Measurements from ENCODE around the gene MRPL28.
"Not testable (repeated sequence)": the region's sequence is repeated elsewhere in the genome, so short reads cannot be mapped to it uniquely, and the experiment has no call there.

Gene MRPL28

DNA sequence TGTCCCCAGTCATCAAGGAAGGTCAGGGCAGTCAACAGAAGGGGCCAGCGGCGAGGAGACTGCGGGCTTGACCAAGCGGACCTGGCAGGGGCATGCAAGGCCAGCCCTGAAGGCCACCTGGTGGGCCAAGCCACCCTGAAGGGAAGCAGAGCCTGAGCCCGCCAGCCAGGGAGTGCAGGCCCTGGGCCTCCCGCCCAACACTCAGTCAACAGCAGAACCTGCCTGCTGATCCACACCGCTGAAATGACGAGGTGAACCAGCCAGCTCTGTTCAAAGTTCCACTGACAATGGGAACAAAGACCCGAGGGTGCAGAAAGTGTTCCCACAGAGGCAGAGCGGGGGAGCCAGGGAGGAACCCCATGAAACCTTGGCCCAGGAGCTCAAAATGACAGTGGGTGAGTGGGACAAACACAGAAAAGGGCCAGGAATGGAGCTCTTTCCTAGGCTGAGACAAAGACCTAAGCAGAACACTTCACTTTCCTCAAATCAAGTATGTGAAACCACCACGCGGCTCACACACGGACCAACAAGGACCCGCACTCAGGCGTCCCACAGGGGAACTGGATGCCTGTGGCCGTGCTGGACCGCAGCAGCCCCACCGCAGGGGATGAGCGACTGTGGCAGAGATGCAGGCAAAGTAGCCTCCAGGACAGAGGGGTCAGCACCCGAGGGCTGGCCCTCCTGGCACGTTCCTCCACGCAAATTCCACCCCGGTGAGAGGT lies 29.8 kb downstream of the MRPL28 start:
- DNase-seq (ENCODE audit: low read depth in 2 of 2): no peak

GRCh38 chr16:339680-340079 lies 30.7 kb downstream of the MRPL28 start:
- DNase-seq (ENCODE audit: low read depth in 2 of 2): no peak

GRCh38 chr16:337975-338575 lies 32.3 kb downstream of the MRPL28 start:
- DNase-seq (ENCODE audit: low read depth in 2 of 2): no peak

DNA sequence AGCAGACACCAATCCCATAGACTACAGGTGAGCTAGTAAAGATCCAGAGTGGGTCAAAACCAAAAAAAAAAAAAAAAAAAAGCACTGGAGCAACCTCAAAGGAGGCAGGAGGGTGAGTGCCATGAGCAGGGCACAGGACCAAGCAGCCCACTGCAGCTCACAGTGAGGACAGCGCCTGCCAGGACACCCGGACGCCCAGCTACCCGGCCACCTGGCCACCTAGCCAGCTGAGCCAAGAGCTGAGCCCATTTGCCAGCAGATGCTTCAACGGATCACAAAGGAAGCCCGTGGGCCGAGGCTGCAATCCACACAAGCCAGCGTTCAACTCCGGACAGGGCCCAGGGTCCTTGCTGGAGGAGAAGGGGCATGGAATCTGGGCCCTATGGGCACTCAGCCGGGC lies 32.9 kb downstream of the MRPL28 start:
- no peak for DNase-seq (ENCODE audit: low read depth in 2 of 2)

DNA sequence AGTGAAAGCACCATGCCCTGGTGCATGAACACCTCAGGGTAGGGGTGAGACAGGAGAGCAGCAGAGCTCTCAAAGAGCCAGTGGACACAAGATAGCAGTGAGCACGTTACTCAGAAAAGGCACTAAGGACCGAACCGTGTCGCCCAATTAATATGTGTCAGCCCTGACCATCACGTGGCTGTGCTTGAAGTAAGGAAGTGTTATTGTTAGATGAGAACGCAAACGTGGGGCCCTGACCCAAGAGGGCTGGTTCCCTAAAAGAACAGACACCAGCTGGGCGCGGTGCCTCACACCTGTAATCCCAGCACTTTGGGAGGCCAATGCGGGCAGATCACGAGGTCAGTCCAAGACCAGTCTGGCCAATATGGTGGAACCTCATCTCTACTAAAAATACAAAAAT lies 34.1 kb downstream of the MRPL28 start:
- no peak for DNase-seq (ENCODE audit: low read depth in 2 of 2)

DNA sequence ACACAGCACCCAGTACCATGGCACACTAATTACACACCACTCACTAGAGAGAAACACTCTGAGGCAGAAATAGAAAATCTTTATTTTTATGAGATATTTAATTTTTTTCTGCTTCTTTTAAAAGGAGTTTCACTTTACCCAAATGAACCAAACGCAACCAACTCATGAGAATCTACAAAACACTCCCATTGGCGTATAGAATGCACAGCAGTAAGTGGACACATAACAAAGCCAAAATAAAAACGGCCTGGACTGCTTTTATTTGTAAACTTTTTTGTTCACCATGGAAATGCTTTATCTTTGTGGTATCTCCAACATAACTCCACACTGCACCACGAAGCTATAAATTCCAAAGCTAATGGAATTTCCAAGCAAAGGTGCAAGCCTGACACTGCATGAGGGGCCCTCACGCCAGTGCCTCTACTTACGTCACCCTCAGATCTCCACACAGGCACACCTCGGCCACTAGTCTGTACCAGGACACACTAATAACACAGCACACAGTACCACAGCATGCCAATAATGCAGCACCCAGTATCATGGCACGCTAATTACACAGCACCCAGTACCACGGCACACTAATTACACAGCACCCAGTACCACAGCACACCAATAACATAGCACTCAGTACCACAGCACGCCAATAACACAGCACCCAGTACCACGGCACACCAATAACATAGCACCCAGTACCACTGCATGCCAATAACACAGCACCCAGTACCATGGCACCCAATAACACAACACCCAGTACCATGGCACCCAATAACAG lies 35.3 kb downstream of the MRPL28 start:
- DNase-seq (ENCODE audit: low read depth in 2 of 2): not testable (repeated sequence)

DNA sequence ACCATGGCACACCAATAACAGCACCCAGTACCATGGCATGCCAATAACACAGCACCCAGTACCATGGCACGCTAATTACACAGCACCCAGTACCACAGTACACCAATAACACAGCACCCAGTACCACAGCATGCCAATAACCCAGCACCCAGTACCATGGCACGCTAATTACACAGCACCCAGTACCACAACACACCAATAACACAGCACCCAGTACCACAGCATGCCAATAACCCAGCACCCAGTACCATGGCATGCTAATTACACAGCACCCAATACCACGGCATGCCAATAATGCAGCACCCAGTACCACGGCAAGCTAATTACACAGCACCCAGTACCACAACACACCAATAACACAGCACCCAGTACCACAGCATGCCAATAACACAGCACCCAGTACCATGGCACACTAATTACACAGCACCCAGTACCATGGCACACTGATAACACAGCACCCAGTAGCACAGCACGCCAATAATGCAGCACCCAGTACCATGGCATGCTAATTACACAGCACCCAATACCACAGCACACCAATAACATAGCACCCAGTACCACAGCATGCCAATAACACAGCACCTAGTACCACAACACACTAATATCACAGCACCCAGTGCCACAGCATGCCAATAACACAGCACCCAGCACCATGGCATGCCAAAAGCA lies 36.0 kb downstream of the MRPL28 start:
- DNase-seq (ENCODE audit: low read depth in 2 of 2): not testable (repeated sequence)

GRCh38 chr16:333406-334094 lies 36.8 kb downstream of the MRPL28 start:
- DNase-seq (ENCODE audit: low read depth in 2 of 2): no peak

- not testable (repeated sequence) for DNase-seq (ENCODE audit: low read depth in 2 of 2)
Measured at GRCh38 chr16:331181-331814, 39.0 kb downstream of the MRPL28 start.

DNA sequence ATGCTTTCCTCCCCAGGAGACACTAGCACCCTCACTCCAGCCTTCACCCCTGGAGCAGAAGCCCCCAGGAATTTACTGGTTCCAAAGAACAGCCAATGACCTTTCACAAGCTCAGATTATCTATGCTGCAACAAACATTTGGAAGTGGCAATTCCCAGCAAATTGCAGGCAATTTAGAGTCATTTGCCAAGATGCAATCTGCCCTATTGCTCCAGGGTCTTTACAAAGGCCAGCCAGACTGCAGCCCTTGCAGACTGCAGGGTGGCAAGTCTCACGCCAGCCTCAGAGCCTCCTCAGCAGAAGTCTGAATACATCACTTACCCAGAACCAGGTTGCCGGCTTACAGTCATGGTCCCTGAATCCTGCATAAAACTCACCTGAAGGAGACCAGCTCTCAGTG lies 39.6 kb downstream of the MRPL28 start:
- no peak for DNase-seq (ENCODE audit: low read depth in 2 of 2)

GRCh38 chr16:325375-326145 lies 44.8 kb downstream of the MRPL28 start:
- DNase-seq (ENCODE audit: low read depth in 2 of 2): no peak

DNA sequence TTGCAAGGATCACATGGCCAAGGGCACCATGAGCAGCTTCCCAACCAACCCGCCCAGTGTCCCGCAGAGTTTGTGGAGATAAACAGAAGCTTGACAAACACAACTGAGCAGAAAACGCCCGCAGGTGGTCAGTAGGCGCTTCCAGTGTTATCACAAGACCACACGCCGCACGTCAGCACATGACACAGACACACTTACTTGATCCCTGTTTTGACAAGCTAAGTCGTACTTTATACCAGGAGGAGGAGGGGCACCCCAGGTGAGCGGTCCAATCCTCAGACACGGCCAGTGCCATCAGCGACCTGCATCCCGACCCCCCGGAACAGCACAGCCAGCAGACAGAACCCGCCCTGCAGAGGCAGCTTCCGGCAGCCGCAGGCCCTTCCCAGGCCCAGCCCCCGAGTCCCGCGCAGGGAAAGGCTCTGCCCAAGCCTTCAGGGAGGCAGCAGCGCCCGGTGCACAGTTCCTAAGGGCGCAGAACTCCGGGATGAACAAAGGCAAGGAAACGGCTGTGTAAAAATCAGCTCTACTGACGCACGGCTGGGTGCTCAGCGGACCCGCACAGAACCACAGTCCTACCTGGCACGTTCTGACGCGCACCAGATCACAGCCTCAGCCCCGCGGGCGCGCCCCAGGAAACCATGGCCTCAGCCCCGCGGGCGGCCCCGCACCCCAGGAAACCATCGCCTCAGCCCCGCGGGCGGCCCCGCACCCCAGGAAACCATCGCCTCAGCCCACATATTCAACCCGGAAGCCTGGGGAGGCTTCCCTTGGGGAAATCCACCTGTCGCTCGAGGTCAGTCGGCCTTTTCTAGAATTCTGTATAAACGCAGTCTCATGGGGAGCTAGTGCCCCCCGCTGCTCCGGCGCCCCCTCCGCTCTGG lies 45.6 kb downstream of the MRPL28 start:
- DNase-seq (ENCODE audit: low read depth in 2 of 2): peak in 1 of 2 donors; percentile 57

GRCh38 chr16:324201-324450 lies 46.2 kb downstream of the MRPL28 start:
- DNase-seq (ENCODE audit: low read depth in 2 of 2): no peak

- DNase-seq (ENCODE audit: low read depth in 2 of 2): no peak
Measured at GRCh38 chr16:322476-323143, 47.7 kb downstream of the MRPL28 start.

DNA sequence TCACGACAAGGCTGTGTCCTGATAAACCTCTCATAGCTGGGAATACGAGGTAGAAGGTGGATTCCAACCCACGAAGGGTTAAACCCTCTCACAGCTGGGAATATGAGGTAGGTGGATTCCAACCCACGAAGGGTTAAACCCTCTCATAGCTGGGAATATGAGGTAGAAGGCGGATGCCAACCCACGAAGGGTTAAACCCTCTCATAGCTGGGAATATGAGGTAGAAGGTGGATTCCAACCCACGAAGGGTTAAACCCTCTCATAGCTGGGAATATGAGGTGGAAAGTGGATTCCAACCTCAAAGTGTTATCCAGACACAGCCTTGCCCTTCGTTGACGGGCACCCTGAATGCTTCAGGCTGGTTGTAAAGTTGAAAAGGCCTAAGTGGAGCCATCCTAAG lies 48.8 kb downstream of the MRPL28 start:
- DNase-seq (ENCODE audit: low read depth in 2 of 2): no peak

- no peak for DNase-seq (ENCODE audit: low read depth in 2 of 2)
Measured at GRCh38 chr16:320206-320605, 50.1 kb downstream of the MRPL28 start.

- no peak for DNase-seq (ENCODE audit: low read depth in 2 of 2)
Measured at GRCh38 chr16:318628-319027, 51.7 kb downstream of the MRPL28 start.

GRCh38 chr16:317583-317982 lies 52.8 kb downstream of the MRPL28 start:
- no peak for DNase-seq (ENCODE audit: low read depth in 2 of 2)

Data from stimulated activated CD8-positive, alpha-beta memory T cell treated with anti-CD3 and anti-CD28 coated beads, Interleukin-7, amount 100 ng/mL, for 4 hours (primary cell).